T-helper 2 cell treated with Interferon-gamma antibody and Interleukin-4, amounts not matched to agents 5 μg/mL and 100 μg/mL, for 36 hours (primary cell): ENCODE results near the gene MAGI1.
"Not testable (repeated sequence)": the region's sequence is repeated elsewhere in the genome, so short reads cannot be mapped to it uniquely, and the experiment has no call there.

Source experiments
- DNase-seq: peaks from one replicate; pipeline ENCODE4 v3.0.0; 2021; ENCODE audit warnings: low spot score
- H3K27ac Mint-ChIP-seq: one replicate; pipeline ENCODE4 v1.8.0; 2021; ENCODE audit warnings: mild to moderate bottlenecking, mixed read lengths
- H3K27me3 Mint-ChIP-seq: one replicate; pipeline ENCODE4 v1.8.0; 2021; ENCODE audit warnings: low read depth, mixed read lengths
- H3K36me3 Mint-ChIP-seq: one replicate; pipeline ENCODE4 v1.8.0; 2021; ENCODE audit warnings: low read depth, mixed read lengths
- H3K4me1 Mint-ChIP-seq: one replicate; pipeline ENCODE4 v1.8.0; 2021; ENCODE audit warnings: low read depth, mixed read lengths
- H3K4me3 Mint-ChIP-seq: one replicate; pipeline ENCODE4 v1.8.0; 2022; ENCODE audit warnings: mild to moderate bottlenecking, moderate library complexity, mixed read lengths
- H3K9me3 Mint-ChIP-seq: one replicate; pipeline ENCODE4 v1.8.0; 2021; ENCODE audit warnings: mixed read lengths

MAGI1 gene

DNA sequence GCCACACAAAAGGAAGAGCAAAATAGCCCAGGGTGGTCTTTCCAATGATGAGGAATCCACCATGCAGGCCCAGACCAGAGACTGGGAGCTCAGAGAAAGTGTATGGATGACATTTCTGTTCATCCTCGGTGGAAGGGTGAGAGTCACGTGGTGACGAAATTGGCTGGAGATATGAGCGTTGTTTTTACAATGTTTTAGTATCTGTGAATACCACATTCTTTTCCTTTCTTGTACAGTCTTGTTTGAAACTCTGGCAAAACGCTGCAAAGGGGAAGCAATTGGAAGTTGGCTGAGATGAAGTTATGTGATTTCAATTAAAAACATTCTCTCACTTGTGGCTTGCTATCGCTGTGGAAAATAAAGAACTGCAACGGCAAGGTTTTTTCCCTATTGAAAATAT is 137.5 kb downstream of the MAGI1 start:
- Mint-ChIP-seq H3K27me3 (no peaks in the 10 kb centered on the region), H3K27ac (no peak overlapping the region), H3K4me3 (no peak overlapping the region), H3K9me3 (no peaks in the 10 kb centered on the region), H3K36me3 (no peaks in the 10 kb centered on the region), H3K4me1 (no peaks in the 10 kb centered on the region)
- DNase-seq, result no peak

DNA sequence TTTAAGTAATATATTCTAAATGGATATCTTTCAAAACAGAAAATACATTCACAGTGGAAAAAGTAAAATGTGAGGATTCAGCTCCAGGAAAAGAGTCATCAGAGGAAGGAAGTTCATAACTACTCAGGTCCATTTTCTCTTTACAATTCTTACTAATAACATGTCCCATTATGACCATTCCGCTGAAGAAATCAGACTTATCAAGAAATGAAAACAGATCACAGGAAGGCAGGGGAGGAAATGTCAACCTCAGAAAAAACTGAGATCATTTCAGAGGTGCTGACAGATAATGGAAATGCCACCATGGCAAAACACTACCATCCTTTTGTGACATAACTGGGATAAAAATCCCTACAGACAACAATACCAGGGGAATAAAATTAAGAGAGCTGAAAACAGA is 139.5 kb downstream of the MAGI1 start:
- Mint-ChIP-seq H3K27ac (no peak overlapping the region), H3K9me3 (no peaks in the 10 kb centered on the region), H3K4me1 (no peaks in the 10 kb centered on the region), H3K27me3 (no peaks in the 10 kb centered on the region), H3K4me3 (no peak overlapping the region), H3K36me3 (no peaks in the 10 kb centered on the region)
- DNase-seq, result no peak

DNA sequence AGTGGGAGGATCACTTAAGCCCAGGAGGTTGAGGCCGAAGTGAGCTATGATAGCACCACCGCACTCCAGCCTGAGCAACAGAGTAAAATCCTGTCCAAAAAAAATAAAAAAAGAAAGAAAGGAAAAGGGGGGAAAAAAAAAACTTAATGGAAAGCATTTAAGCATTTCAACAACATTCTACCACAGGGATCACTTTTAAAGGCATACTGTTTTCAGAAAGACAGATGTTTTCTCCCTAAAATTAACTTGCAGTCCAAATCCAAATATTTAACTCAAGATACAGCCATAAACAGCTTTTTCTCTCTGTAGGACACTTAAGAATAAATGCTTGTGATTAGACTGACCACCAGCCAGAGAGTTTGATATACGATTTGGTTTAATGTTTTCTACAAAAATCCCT is 141.0 kb downstream of the MAGI1 start:
- H3K4me3 Mint-ChIP-seq, result no peak overlapping the region
- H3K9me3 Mint-ChIP-seq, result no peaks in the 10 kb centered on the region
- H3K27ac Mint-ChIP-seq, result no peak overlapping the region
- H3K36me3 Mint-ChIP-seq, result no peaks in the 10 kb centered on the region
- no peak for DNase-seq
- H3K27me3 Mint-ChIP-seq, result no peaks in the 10 kb centered on the region
- H3K4me1 Mint-ChIP-seq, result no peaks in the 10 kb centered on the region

DNA sequence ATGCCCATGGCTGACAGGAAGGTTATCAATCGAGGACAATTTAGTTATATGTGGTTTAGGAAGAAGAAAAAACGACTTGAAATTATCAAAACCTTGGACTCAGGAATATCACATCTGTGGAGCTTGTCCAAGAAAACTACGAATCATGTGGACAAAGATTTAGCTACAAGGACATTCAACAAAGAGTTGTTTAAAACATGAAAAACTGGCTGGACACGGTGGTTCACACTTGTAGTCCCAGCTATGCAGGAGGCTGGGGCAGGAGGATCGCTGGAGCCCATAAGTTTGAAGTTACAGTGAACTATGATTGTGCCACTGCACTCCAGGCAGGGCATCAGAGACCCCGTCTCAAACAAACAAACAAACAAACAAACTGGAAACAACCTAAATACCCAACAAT is 142.4 kb downstream of the MAGI1 start:
- no peaks in the 10 kb centered on the region for H3K36me3 Mint-ChIP-seq
- H3K27me3 Mint-ChIP-seq, result no peaks in the 10 kb centered on the region
- H3K4me3 Mint-ChIP-seq, result no peak overlapping the region
- no peaks in the 10 kb centered on the region for H3K4me1 Mint-ChIP-seq
- H3K27ac Mint-ChIP-seq, result no peak overlapping the region
- no peaks in the 10 kb centered on the region for H3K9me3 Mint-ChIP-seq
- DNase-seq, result no peak

DNA sequence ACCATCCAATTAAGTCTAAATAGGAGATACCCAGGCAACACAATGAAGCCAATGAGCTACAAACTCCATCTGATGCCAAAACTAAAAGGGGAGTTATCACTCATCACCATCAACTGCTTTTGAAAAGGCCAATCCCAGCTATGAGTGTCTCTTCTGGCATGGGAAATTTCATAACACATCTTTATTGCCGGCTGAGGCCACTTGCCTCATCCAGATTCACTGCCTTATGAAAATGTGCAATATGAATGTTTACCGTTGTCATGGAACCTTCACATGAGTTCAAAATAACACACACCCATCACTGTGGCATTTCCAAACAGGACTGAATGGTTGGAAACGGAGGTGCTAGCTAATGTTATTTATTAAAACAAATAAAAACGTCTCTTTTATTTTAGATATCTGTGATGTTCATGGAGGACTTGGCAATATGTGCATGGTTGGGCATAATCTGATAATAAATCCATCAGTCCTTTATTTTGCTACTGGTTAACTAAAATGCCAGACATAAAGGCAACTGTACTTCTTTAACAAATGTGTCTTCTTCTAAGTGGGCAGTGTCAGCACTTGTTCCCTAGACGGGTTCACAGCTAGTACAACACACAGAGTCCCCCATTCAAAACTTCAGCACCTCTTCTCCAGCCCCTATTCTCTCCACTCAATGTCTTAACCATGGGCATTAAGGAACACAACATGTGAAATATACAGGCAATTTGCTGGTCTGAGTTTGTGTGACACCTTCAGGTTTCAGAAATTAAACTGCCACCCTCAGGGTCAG is 143.9 kb downstream of the MAGI1 start:
- no peak for DNase-seq
- Mint-ChIP-seq H3K27me3 (no peaks in the 10 kb centered on the region), H3K36me3 (no peaks in the 10 kb centered on the region), H3K4me3 (no peak overlapping the region), H3K4me1 (no peaks in the 10 kb centered on the region), H3K27ac (no peak overlapping the region), H3K9me3 (no peaks in the 10 kb centered on the region)

DNA sequence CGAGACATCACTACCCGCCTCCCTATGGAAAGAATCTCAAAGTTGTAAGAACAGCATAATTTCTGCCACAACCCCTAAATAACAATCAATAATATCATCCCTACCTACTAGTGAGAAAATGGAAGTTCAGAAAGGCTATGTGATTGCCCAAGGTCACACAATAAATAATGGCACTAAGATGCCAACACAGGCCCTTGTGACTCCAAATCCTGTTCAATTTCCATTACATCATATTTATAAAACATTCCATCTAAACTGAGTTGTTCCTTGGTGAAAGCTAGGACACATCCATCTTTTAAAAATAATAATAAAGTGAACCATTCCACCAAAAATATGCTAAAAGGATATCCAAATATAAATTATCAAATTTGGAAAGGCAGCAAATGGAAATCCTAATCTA is 144.6 kb downstream of the MAGI1 start:
- no peak for DNase-seq
- H3K9me3 Mint-ChIP-seq, result no peaks in the 10 kb centered on the region
- no peaks in the 10 kb centered on the region for H3K36me3 Mint-ChIP-seq
- no peaks in the 10 kb centered on the region for H3K27me3 Mint-ChIP-seq
- no peak overlapping the region for H3K4me3 Mint-ChIP-seq
- H3K27ac Mint-ChIP-seq, result no peak overlapping the region
- H3K4me1 Mint-ChIP-seq, result no peaks in the 10 kb centered on the region

DNA sequence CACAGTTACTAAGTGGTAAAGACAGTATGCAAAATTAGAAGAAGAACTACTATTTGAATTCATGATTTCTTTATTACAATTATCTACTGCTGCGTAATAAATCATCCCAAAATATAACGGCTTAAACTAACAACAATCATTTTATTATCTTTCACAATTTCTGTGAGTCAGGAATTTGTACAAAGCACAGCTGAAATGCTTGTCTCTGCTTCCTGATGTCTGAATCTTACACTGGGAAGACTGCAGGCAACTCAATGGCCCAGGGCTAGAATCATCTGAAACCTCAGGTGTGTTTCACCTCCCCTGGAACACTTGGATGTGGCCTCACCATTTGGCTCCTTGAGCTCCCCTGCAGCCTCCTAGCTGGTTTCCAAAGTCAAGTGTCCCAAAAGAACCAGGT is 145.1 kb downstream of the MAGI1 start:
- H3K27me3 Mint-ChIP-seq, result no peaks in the 10 kb centered on the region
- H3K27ac Mint-ChIP-seq, result no peak overlapping the region
- H3K9me3 Mint-ChIP-seq, result no peaks in the 10 kb centered on the region
- no peaks in the 10 kb centered on the region for H3K36me3 Mint-ChIP-seq
- DNase-seq, result no peak
- H3K4me3 Mint-ChIP-seq, result no peak overlapping the region
- no peaks in the 10 kb centered on the region for H3K4me1 Mint-ChIP-seq

DNA sequence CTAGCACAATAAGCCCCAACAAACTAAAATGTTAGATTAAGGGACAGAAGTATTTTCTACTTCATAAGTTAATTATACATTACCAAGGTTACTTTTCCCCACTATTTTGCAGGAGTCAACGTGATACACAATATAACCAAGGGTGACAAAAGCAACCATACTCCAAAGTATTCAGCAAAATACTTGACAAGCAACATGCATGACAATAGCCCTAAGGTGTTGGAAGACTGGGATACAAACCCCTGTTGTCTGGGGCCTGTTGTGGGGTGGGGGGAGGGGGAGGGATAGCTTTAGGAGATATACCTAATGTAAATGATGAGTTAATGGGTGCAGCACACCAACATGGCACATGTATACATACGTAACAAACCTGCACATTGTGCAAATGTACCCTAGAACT is 147.2 kb downstream of the MAGI1 start:
- H3K36me3 Mint-ChIP-seq, H3K27me3 Mint-ChIP-seq, H3K9me3 Mint-ChIP-seq, H3K27ac Mint-ChIP-seq, H3K4me3 Mint-ChIP-seq, H3K4me1 Mint-ChIP-seq, DNase-seq: not testable (repeated sequence)

DNA sequence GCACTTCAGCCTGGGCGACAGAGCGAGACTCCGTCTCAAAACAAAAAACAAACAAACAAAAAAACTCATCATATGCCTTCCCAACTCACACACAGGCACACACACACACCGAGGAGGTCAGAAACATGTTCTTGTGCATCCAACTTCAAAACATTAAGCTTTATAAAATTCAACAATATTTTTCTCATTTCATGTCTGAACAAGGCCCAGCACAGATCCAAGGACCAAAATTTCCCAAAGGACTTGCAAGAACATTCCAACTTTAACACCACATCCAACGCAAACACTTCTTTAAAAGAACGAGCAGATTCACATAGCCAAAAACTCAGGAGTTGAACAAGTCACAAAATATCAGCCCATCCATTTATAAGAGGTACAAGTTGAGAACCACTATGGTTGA is 148.4 kb downstream of the MAGI1 start:
- Mint-ChIP-seq H3K9me3 (no peaks in the 10 kb centered on the region), H3K4me1 (no peaks in the 10 kb centered on the region), H3K27ac (no peak overlapping the region), H3K27me3 (no peaks in the 10 kb centered on the region), H3K4me3 (no peak overlapping the region), H3K36me3 (no peaks in the 10 kb centered on the region)
- no peak for DNase-seq

DNA sequence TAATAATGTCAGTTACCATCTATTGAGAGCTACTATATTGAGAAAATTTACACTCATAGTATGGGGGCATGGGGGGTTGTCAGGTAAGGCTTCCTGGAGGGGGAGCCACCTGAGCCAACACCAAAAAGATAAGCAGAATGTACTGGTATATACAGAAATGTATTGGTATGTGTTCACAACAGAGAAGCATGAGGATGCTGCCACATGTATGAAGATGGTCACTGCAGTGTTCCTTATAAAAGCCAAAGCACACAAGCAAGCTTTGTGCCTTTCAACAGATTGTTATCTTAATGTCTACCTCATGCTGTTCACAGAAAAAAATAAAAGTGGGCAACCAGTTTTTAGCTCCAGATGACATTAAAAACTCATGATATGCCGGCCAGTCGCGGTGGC is 149.0 kb downstream of the MAGI1 start:
- no peaks in the 10 kb centered on the region for H3K9me3 Mint-ChIP-seq
- no peaks in the 10 kb centered on the region for H3K4me1 Mint-ChIP-seq
- no peaks in the 10 kb centered on the region for H3K36me3 Mint-ChIP-seq
- H3K4me3 Mint-ChIP-seq, result no peak overlapping the region
- H3K27ac Mint-ChIP-seq, result no peak overlapping the region
- H3K27me3 Mint-ChIP-seq, result no peaks in the 10 kb centered on the region
- DNase-seq, result no peak

DNA sequence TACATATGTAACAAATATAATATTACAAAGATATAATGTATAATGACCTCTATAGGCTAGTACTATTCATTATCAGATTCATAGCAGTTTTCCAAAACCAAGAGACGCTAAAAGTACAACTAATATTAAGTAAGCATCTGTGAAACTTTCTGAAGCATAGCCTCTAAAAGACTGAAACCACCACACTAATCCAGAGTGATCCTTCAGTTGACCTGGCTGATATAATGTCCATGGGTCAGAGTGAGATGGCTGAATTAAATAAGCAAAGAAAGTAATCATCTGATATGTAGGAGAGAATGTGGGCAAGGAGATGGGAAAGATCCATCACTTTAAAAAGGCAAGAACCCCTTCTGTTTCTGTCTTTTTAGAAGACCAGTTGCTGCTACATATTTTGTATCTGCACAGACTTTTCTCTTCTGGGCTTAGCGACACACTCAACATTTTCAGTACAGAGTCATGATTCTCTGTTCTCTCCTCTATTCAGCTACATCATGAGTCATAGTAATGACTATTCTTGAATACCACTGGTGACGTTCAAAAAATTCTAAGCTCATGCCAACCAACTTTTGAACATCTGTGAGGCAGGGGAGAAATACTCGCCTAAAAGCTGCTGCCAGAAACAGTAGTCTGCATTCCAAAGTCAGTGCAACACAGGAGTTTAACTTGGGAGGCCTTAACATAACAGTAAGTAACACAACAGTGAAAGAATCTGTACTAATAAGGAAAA is 149.6 kb downstream of the MAGI1 start:
- Mint-ChIP-seq H3K4me3 (no peak overlapping the region), H3K27me3 (no peaks in the 10 kb centered on the region), H3K4me1 (no peaks in the 10 kb centered on the region), H3K36me3 (no peaks in the 10 kb centered on the region), H3K9me3 (no peaks in the 10 kb centered on the region), H3K27ac (no peak overlapping the region)
- no peak for DNase-seq

DNA sequence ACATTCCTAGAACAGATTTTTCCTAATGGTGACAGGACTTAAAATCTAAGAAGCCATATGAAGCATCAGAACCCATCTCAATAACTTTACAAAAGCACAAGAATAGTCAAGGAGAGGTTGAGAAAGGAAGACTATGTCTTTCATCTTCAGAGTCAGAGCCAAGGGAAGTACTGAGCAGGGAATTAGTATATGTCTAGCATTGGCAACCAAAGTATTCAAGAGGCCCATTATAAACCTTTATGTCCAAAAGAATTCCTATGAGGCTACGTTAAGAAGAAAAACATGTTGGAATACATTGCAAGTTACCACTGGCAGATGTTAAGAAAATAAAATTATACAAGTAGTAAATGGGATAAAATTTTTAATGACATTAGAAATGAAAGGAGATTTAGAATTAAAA is 150.5 kb downstream of the MAGI1 start:
- Mint-ChIP-seq H3K9me3 (no peaks in the 10 kb centered on the region), H3K4me3 (no peak overlapping the region), H3K4me1 (no peaks in the 10 kb centered on the region), H3K27ac (no peak overlapping the region), H3K36me3 (no peaks in the 10 kb centered on the region), H3K27me3 (no peaks in the 10 kb centered on the region)
- DNase-seq, result no peak

DNA sequence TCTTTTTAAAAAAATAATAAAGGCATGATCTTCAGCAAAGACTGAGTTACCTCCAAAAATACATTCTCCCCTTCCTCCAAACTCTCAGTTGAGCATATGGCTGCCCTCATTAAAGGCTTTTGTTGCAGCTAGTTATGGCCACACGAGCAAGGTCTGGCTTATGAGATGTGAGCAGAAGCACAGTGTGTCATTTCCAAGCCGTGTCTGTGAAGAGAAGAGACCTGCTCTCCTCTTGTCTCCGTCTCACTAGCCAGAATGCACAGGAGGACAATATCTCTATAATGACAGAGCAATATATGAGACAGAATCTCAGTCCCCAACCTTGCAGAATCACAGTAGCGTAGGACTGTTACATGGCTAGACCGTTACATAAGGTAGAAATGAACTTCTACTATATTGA is 152.3 kb downstream of the MAGI1 start:
- no peaks in the 10 kb centered on the region for H3K27me3 Mint-ChIP-seq
- H3K4me1 Mint-ChIP-seq, result no peaks in the 10 kb centered on the region
- no peaks in the 10 kb centered on the region for H3K9me3 Mint-ChIP-seq
- DNase-seq, result no peak
- H3K4me3 Mint-ChIP-seq, result no peak overlapping the region
- H3K27ac Mint-ChIP-seq, result no peak overlapping the region
- no peaks in the 10 kb centered on the region for H3K36me3 Mint-ChIP-seq

DNA sequence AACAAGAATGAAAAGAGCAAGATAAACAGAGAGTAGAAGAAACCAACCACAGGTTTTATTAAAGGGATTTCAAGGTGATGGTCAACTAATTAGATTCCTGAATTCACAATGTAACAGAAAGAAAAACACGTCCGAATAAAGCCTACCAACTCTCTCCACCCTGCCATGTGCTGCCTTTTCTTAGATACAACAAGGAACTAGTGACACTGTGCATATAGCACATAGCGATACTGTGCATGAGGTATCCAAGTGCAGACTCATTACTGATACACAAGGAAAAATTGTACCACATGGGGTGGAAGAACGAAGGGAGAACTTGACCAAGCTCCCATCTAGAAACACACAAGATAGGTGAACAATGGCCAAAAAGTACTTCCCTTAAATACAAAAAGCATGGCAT is 154.6 kb downstream of the MAGI1 start:
- no peak overlapping the region for H3K27ac Mint-ChIP-seq
- DNase-seq, result no peak

DNA sequence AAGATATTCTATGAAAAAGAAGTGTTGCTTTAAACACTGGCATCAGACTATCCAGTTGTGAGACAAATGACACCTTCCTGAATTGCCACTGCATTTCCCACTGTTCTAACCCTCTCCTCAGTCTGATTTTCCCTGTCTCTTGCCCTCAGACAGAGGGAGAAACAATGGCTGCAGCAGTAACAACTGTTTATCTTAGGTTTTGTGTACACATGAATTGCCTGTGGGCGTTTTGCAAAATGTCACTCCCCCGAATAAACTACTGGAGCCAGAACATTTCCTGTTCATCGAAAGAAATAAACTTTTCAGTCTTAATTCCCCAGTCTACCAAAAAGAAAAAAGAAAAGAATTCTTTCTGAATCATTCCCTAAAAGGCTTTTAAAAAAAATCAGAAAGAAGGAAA is 155.1 kb downstream of the MAGI1 start:
- no peaks in the 10 kb centered on the region for H3K4me1 Mint-ChIP-seq
- H3K36me3 Mint-ChIP-seq, result no peaks in the 10 kb centered on the region
- no peak overlapping the region for H3K4me3 Mint-ChIP-seq
- DNase-seq, result no peak
- H3K9me3 Mint-ChIP-seq, result no peaks in the 10 kb centered on the region
- no peak overlapping the region for H3K27ac Mint-ChIP-seq
- no peaks in the 10 kb centered on the region for H3K27me3 Mint-ChIP-seq

More for the DNA sequence above, 154.6 kb downstream of the MAGI1 start:
- Mint-ChIP-seq H3K36me3 (no peaks in the 10 kb centered on the region), H3K4me1 (no peaks in the 10 kb centered on the region), H3K9me3 (no peaks in the 10 kb centered on the region), H3K4me3 (no peak overlapping the region), H3K27me3 (no peaks in the 10 kb centered on the region)
